H9 (cell line): Measurements from ENCODE around the gene APCDD1L. TPM values are rescaled to one million over a fixed set of nuclear protein-coding genes. Genes with fewer than 3 reads are reported as not detected.
A peak's percentile ranks its signal among the peaks of the same experiment; 100 is the strongest.

Source experiments
- DNase-seq: peaks from one replicate; pipeline ENCODE4 v3.0.0-alpha.2; 2017
- H2AFZ ChIP-seq: one replicate; pipeline ENCODE4 v1.6.1; 2013; ENCODE audit warnings: mild to moderate bottlenecking, low read length, control low read depth, moderate library complexity
- H2AK5ac ChIP-seq: 2 replicates; pipeline ENCODE4 v1.6.1; 2013; ENCODE audit warnings: low read length, control low read depth, mixed read lengths; ENCODE audit not compliant: insufficient read length
- H2BK120ac ChIP-seq: one replicate; pipeline ENCODE4 v1.6.1; 2013; ENCODE audit warnings: low read depth, mild to moderate bottlenecking, low read length, control low read depth, inconsistent platforms; ENCODE audit not compliant: poor library complexity, severe bottlenecking
- H2BK12ac ChIP-seq: 2 replicates; pipeline ENCODE4 v1.6.1; 2013; ENCODE audit warnings: low read length, control low read depth, mixed read lengths, low read depth; ENCODE audit not compliant: insufficient read length
- H2BK15ac ChIP-seq: 2 replicates; pipeline ENCODE4 v1.6.1; 2013; ENCODE audit warnings: low read depth, low read length, control low read depth
- H2BK20ac ChIP-seq: one replicate; pipeline ENCODE4 v1.6.1; 2013; ENCODE audit warnings: low read depth, mild to moderate bottlenecking, low read length, control low read depth, inconsistent platforms; ENCODE audit not compliant: poor library complexity, severe bottlenecking
- H2BK5ac ChIP-seq: 2 replicates; pipeline ENCODE4 v1.6.1; 2013; ENCODE audit warnings: low read length, control low read depth, mixed read lengths; ENCODE audit not compliant: insufficient read length
- H3K14ac ChIP-seq: 2 replicates; pipeline ENCODE4 v1.6.1; 2013; ENCODE audit warnings: low read length, control low read depth; ENCODE audit not compliant: insufficient read depth
- H3K18ac ChIP-seq: 2 replicates; pipeline ENCODE4 v1.6.1; 2013; ENCODE audit warnings: low read depth, mild to moderate bottlenecking, mixed read lengths, low read length, control low read depth; ENCODE audit not compliant: insufficient read length
- H3K23ac ChIP-seq: 2 replicates; pipeline ENCODE4 v1.6.1; 2013; ENCODE audit warnings: low read length, control low read depth, mixed read lengths, low read depth; ENCODE audit not compliant: insufficient read length
- H3K23me2 ChIP-seq: 2 replicates; pipeline ENCODE4 v1.6.1; 2013; ENCODE audit warnings: low read depth, mild to moderate bottlenecking, mixed read lengths, low read length, control low read depth; ENCODE audit not compliant: insufficient read length, poor library complexity, severe bottlenecking
- H3K27ac ChIP-seq: 2 replicates; pipeline ENCODE4 v1.5.1; 2013; ENCODE audit warnings: low read length, control low read depth, mixed read lengths, low read depth; ENCODE audit not compliant: insufficient read length
- H3K27me3 ChIP-seq: 2 replicates; pipeline ENCODE4 v1.6.1; 2013; ENCODE audit warnings: low read length, control low read depth, inconsistent platforms; ENCODE audit not compliant: insufficient read depth
- H3K4ac ChIP-seq: 2 replicates; pipeline ENCODE4 v1.6.1; 2013; ENCODE audit warnings: low read depth, mild to moderate bottlenecking, control low read depth, inconsistent platforms, low read length, moderate library complexity
- H3K4me1 ChIP-seq: 2 replicates; pipeline ENCODE4 v1.6.1; 2013; ENCODE audit warnings: low read length, control low read depth, inconsistent platforms; ENCODE audit not compliant: insufficient read depth
- H3K4me2 ChIP-seq: 2 replicates; pipeline ENCODE4 v1.6.1; 2013; ENCODE audit warnings: low read length, control low read depth, mixed read lengths; ENCODE audit not compliant: insufficient read length, insufficient read depth
- H3K56ac ChIP-seq: 2 replicates; pipeline ENCODE4 v1.6.1; 2013; ENCODE audit warnings: low read depth, mild to moderate bottlenecking, mixed read lengths, low read length, control low read depth; ENCODE audit not compliant: insufficient read length
- H3K79me1 ChIP-seq: 2 replicates; pipeline ENCODE4 v1.6.1; 2013; ENCODE audit warnings: low read depth, mild to moderate bottlenecking, moderate library complexity, low read length, control low read depth, inconsistent platforms; ENCODE audit not compliant: insufficient read depth, poor library complexity, severe bottlenecking
- H3K79me2 ChIP-seq: 2 replicates; pipeline ENCODE4 v1.6.1; 2013; ENCODE audit warnings: low read length, control low read depth, inconsistent platforms; ENCODE audit not compliant: insufficient read depth
- H3K9ac ChIP-seq: 2 replicates; pipeline ENCODE4 v1.6.1; 2013; ENCODE audit warnings: low read length, control low read depth, mixed read lengths; ENCODE audit not compliant: insufficient read length; ENCODE audit errors: extremely low read depth
- H3K9me3 ChIP-seq: one replicate; pipeline ENCODE4 v1.6.1; 2013; ENCODE audit warnings: low read depth, low read length, inconsistent platforms; ENCODE audit not compliant: control insufficient read depth
- H3T11ph ChIP-seq: one replicate; pipeline ENCODE4 v1.6.1; 2013; ENCODE audit warnings: mild to moderate bottlenecking, low read length, control low read depth, inconsistent platforms
- H4K20me1 ChIP-seq: one replicate; pipeline ENCODE4 v1.6.1; 2013; ENCODE audit not compliant: control insufficient read depth, insufficient read length, insufficient read depth
- H4K5ac ChIP-seq: 2 replicates; pipeline ENCODE4 v1.6.1; 2013; ENCODE audit warnings: low read depth, mild to moderate bottlenecking, mixed read lengths, low read length, control low read depth; ENCODE audit not compliant: insufficient read length
- H4K8ac ChIP-seq: replicated peaks from 2 replicates; pipeline ENCODE4 v1.6.1; 2013; ENCODE audit warnings: low read length, control low read depth, mixed read lengths, low read depth; ENCODE audit not compliant: insufficient read length
- H4K91ac ChIP-seq: 2 replicates; pipeline ENCODE4 v1.6.1; 2013; ENCODE audit warnings: low read depth, mild to moderate bottlenecking, moderate library complexity, mixed read lengths, low read length, control low read depth; ENCODE audit not compliant: insufficient read length
- H3K27ac Mint-ChIP-seq, 3 experiments: 2 replicates in 2 of 3; 3 replicates in 1 of 3; pipeline ENCODE4 v1.8.0; 2020 to 2021; ENCODE audit warnings: mixed read lengths in 3 of 3, mild to moderate bottlenecking in 1 of 3, moderate library complexity in 1 of 3
- H3K27me3 Mint-ChIP-seq: 2 replicates; pipeline ENCODE4 v1.8.0; 2021; ENCODE audit warnings: low read depth, mild to moderate bottlenecking, moderate library complexity, mixed read lengths
- H3K36me3 Mint-ChIP-seq, 3 experiments: 2 replicates in 2 of 3; 3 replicates in 1 of 3; pipeline ENCODE4 v1.8.0; 2020 to 2021; ENCODE audit warnings: low read depth in 3 of 3, mixed read lengths in 3 of 3; ENCODE audit not compliant: insufficient read depth in 1 of 3
- H3K4me1 Mint-ChIP-seq, 2 experiments: 2 replicates each; pipeline ENCODE4 v1.8.0; 2020; ENCODE audit warnings: mixed read lengths in 2 of 2
- H3K4me3 Mint-ChIP-seq, 2 experiments: 2 replicates in 1 of 2; 3 replicates in 1 of 2; pipeline ENCODE4 v1.8.0; 2020 to 2021; ENCODE audit warnings: mild to moderate bottlenecking in 2 of 2, mixed read lengths in 2 of 2, moderate library complexity in 1 of 2
- H3K9me3 Mint-ChIP-seq, 2 experiments: 2 replicates in 1 of 2; 3 replicates in 1 of 2; pipeline ENCODE4 v1.8.0; 2020; ENCODE audit warnings: mild to moderate bottlenecking in 2 of 2, mixed read lengths in 2 of 2, moderate library complexity in 1 of 2
- CTCF ChIP-seq: fragments of 200-600 bp; sonication (generic); conservative IDR thresholded peaks from 3 replicates; pipeline ENCODE4 v1.8.0; 2021; ENCODE audit warnings: antibody characterized with exemption, mild to moderate bottlenecking
- WGBS: extraction: QIAGEN DNeasy Blood & Tissue Kit; methylation state at CpG from one replicate; pipeline ENCODE4 v1.1.7; 2013; ENCODE audit warnings: missing lambda C conversion rate, low lambda C conversion rate, mixed read lengths; ENCODE audit not compliant: insufficient read length; ENCODE audit errors: extremely low coverage; 5-methylcytosine and 5-hydroxymethylcytosine counted together
- total RNA-seq: library from RNA; stranded (reverse); gene quantifications from 2 replicates; pipeline ENCODE4 v1.2.1, GENCODE V29; 2021

APCDD1L gene
- total RNA-seq, 1 experiment from 2014 or later = 0.68 TPM

GRCh38 chr20:58450254-58450653 lies 64.9 kb downstream of the APCDD1L start:
- Histone ChIP-seq H2BK20ac (no peak overlapping the region), H2BK5ac (no peak overlapping the region), H2AFZ (no peak overlapping the region), H3K79me2 (no peaks in the 10 kb centered on the region), H3K4me2 (no peak overlapping the region), H2BK120ac (no peak overlapping the region), H2AK5ac (no peak overlapping the region), H3K9ac (no peak overlapping the region), H3K27ac (no peak overlapping the region), H4K8ac (no peak overlapping the region), H3T11ph (no peak overlapping the region), H3K4ac (no peak overlapping the region), H3K18ac (no peak overlapping the region), H3K9me3 (no peaks in the 10 kb centered on the region), H3K14ac (no peak overlapping the region), H3K79me1 (no peaks in the 10 kb centered on the region), H3K27me3 (no peaks in the 10 kb centered on the region), H2BK15ac (no peak overlapping the region), H3K4me1 (peaks cover 5% of the 10 kb centered on the region; the same call in 1 of the 2 replicates), H3K23me2 (no peaks in the 10 kb centered on the region), H2BK12ac (no peak overlapping the region), H4K5ac (no peak overlapping the region), H3K23ac (no peak overlapping the region), H3K56ac (no peak overlapping the region), H4K91ac (no peak overlapping the region), H4K20me1 (no peaks in the 10 kb centered on the region)
- H3K27me3 Mint-ChIP-seq = no peaks in the 10 kb centered on the region
- peaks cover 0 to 3% of the 10 kb centered on the region in 2 experiments; a peak in 2 of 5 replicates for H3K9me3 Mint-ChIP-seq
- no peak for DNase-seq
- H3K4me1 Mint-ChIP-seq = peaks cover 30 to 46% of the 10 kb centered on the region in 2 experiments
- no peak for TF ChIP-seq CTCF
- H3K27ac Mint-ChIP-seq = 0 out of 7 replicates have a peak overlapping the region, but pooled peaks of 1 of the 3 experiments have one; percentile 22
- WGBS = no CpG with 5 or more reads among the region's 10 CpGs
- no peak overlapping the region for H3K4me3 Mint-ChIP-seq
- H3K36me3 Mint-ChIP-seq = peaks cover 0 to 17% (median 16%) of the 10 kb centered on the region in 3 experiments; a peak in 5 of 7 replicates
